GM19238 (cell line): Measurements from ENCODE around the gene DDO.
"Not testable (repeated sequence)": the region's sequence is repeated elsewhere in the genome, so short reads cannot be mapped to it uniquely, and the experiment has no call there.

Source experiments
- DNase-seq: peaks from one replicate; pipeline ENCODE4 v3.0.0; 2011; ENCODE audit warnings: low spot score; ENCODE audit not compliant: insufficient read length

DDO gene

GRCh38 chr6:110415086-110415916 is at the start of gene DDO:
DDO (minus strand) TSS chr6:110415575; CDS start chr6:110413462, 2,113 bp downstream.
- DNase-seq, result peak; percentile 15

GRCh38 chr6:110462884-110463481 is 47.6 kb upstream of the DDO start:
- no peak for DNase-seq

- no peak for DNase-seq
Observed at GRCh38 chr6:110461376-110461775, 46.0 kb upstream of the DDO start.

GRCh38 chr6:110459137-110459536 is 43.8 kb upstream of the DDO start:
- DNase-seq, result no peak

- DNase-seq, result no peak
Observed at GRCh38 chr6:110458476-110458875, 43.1 kb upstream of the DDO start.

- DNase-seq, result not testable (repeated sequence)
Observed at GRCh38 chr6:110457567-110458175, 42.3 kb upstream of the DDO start.

GRCh38 chr6:110456694-110457093 is 41.3 kb upstream of the DDO start:
- no peak for DNase-seq

- no peak for DNase-seq
Observed at GRCh38 chr6:110449541-110449895, 34.1 kb upstream of the DDO start.

- DNase-seq, result no peak
Observed at GRCh38 chr6:110448846-110449540, 33.6 kb upstream of the DDO start.

- no peak for DNase-seq
Observed at GRCh38 chr6:110447761-110448160, 32.4 kb upstream of the DDO start.

GRCh38 chr6:110446405-110446804 is 31.0 kb upstream of the DDO start:
- DNase-seq, result no peak

GRCh38 chr6:110440026-110440425 is 24.7 kb upstream of the DDO start:
- no peak for DNase-seq

GRCh38 chr6:110439356-110439755 is 24.0 kb upstream of the DDO start:
- no peak for DNase-seq

GRCh38 chr6:110434961-110435602 is 19.7 kb upstream of the DDO start:
- no peak for DNase-seq

- no peak for DNase-seq
Observed at GRCh38 chr6:110432285-110432900, 17.0 kb upstream of the DDO start.

GRCh38 chr6:110430741-110431140 is 15.4 kb upstream of the DDO start:
- DNase-seq, result no peak

GRCh38 chr6:110430236-110430635 is 14.9 kb upstream of the DDO start:
- DNase-seq, result no peak

GRCh38 chr6:110428153-110428552 is 12.8 kb upstream of the DDO start:
- no peak for DNase-seq

- no peak for DNase-seq
Observed at GRCh38 chr6:110425816-110426215, 10.4 kb upstream of the DDO start.

- DNase-seq, result no peak
Observed at GRCh38 chr6:110422444-110422822, 7.1 kb upstream of the DDO start.
